ENCODE measurements around the gene PADI6. TPM values are rescaled to one million over a fixed set of nuclear protein-coding genes. Genes with fewer than 3 reads are reported as not detected.
A peak's percentile ranks its signal among the peaks of the same experiment; 100 is the strongest.

PADI6 gene
- total and polyA plus RNA-seq, 4 donors: not detected

DNA sequence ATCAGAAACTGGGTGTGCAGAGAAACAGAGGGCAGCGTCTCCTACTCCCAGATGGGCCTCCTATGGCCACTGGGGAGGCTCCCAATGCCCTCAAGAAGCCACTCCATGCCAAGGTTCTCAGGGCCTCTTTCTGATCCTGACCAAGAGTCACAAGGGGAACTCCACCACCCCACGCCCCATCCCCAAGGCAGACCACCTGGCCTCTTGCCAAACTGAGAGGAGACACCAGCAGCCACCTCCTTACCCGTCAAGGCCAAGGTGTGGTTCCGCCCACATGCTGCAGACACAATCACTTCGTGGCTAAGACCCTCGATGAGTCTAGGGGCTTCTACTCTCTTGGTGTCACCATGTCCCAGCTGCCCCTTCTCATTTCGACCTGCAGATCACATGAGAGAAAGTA lies 50.5 kb downstream of the PADI6 start:
- TF ChIP-seq, protein P1, sequence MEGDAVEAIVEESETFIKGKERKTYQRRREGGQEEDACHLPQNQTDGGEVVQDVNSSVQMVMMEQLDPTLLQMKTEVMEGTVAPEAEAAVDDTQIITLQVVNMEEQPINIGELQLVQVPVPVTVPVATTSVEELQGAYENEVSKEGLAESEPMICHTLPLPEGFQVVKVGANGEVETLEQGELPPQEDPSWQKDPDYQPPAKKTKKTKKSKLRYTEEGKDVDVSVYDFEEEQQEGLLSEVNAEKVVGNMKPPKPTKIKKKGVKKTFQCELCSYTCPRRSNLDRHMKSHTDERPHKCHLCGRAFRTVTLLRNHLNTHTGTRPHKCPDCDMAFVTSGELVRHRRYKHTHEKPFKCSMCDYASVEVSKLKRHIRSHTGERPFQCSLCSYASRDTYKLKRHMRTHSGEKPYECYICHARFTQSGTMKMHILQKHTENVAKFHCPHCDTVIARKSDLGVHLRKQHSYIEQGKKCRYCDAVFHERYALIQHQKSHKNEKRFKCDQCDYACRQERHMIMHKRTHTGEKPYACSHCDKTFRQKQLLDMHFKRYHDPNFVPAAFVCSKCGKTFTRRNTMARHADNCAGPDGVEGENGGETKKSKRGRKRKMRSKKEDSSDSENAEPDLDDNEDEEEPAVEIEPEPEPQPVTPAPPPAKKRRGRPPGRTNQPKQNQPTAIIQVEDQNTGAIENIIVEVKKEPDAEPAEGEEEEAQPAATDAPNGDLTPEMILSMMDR (IDR thresholded peaks at IDR 0.05; ENCODE audit: control extremely low read depth, extremely low read depth): no peak
- Histone ChIP-seq H3K27ac (ENCODE audit: low read depth in 1 of 2, low read length in 1 of 2) (no peak overlapping the region), H3K9ac (ENCODE audit: insufficient read depth in 1 of 2, low read length in 2 of 2) (no peak overlapping the region), H3K4me3 (no peak overlapping the region), H3K4me1 (ENCODE audit: control insufficient read depth in 5 of 5, insufficient read depth in 5 of 5, low read length in 5 of 5) (peaks cover 0 to 27% (median 10%) of the 10 kb centered on the region in 5 donors), H3K9me3 (ENCODE audit: control insufficient read depth in 4 of 4, insufficient read depth in 3 of 4, low read length in 3 of 4) (peaks cover 0 to 3% (median 0%) of the 10 kb centered on the region in 4 donors), H3K36me3 (ENCODE audit: control insufficient read depth in 4 of 4, insufficient read depth in 4 of 4, low read length in 4 of 4) (peaks cover 19 to 64% (median 28%) of the 10 kb centered on the region in 4 donors), H3K27me3 (ENCODE audit: control insufficient read depth in 3 of 3, insufficient read depth in 3 of 3, low read length in 2 of 3) (no peaks in the 10 kb centered on the region)
- DNase-seq (no peak), ATAC-seq (ENCODE audit: insufficient read depth, low FRiP score) (no peak)
- WGBS, 2 donors: 75% methylated on average over 7 of the region's 7 CpGs

DNA sequence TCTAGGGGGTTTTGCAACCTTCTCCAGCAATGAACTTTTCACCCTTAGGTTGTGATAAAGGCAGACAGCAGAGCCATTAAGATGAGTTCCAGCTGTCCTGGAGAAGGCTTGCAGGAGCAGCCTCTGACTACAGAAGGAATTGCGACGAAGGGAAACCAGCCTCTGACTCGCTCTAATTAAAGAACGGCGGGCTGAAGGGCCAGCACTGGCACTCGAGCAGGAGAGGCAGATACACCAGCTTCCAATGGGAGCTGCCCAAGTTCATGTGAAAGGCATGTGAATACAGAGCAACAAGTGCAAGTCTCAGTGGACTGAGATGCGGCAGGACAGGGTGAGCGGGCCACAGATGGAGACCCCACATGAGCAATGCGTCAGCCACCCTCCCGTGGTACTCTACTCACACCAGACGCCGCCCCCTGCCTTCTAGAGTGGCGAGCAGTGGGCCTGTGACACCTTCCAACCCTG lies 51.8 kb downstream of the PADI6 start:
- Histone ChIP-seq H3K4me1 (ENCODE audit: control insufficient read depth in 5 of 5, insufficient read depth in 5 of 5, low read length in 5 of 5) (peaks cover 0 to 27% (median 15%) of the 10 kb centered on the region in 5 donors), H3K36me3 (ENCODE audit: control insufficient read depth in 4 of 4, insufficient read depth in 4 of 4, low read length in 4 of 4) (peaks cover 23 to 66% (median 29%) of the 10 kb centered on the region in 4 donors), H3K4me3 (no peak overlapping the region), H3K27ac (ENCODE audit: low read depth in 1 of 2, low read length in 1 of 2) (peak overlapping the region in 1 of 2 donors; percentile 34), H3K9ac (ENCODE audit: insufficient read depth in 1 of 2, low read length in 2 of 2) (no peak overlapping the region), H3K27me3 (ENCODE audit: control insufficient read depth in 3 of 3, insufficient read depth in 3 of 3, low read length in 2 of 3) (no peaks in the 10 kb centered on the region), H3K9me3 (ENCODE audit: control insufficient read depth in 4 of 4, insufficient read depth in 3 of 4, low read length in 3 of 4) (peaks cover 0 to 3% (median 0%) of the 10 kb centered on the region in 4 donors)
- TF ChIP-seq, protein P1 (IDR thresholded peaks at IDR 0.05; ENCODE audit: control extremely low read depth, extremely low read depth): no peak
- 76 to 77% methylated on average over 13 of the region's 13 CpGs for WGBS, 2 donors
- ATAC-seq (ENCODE audit: insufficient read depth, low FRiP score): no peak
- peak; percentile 64 to 89 (median 82) for DNase-seq

DNA sequence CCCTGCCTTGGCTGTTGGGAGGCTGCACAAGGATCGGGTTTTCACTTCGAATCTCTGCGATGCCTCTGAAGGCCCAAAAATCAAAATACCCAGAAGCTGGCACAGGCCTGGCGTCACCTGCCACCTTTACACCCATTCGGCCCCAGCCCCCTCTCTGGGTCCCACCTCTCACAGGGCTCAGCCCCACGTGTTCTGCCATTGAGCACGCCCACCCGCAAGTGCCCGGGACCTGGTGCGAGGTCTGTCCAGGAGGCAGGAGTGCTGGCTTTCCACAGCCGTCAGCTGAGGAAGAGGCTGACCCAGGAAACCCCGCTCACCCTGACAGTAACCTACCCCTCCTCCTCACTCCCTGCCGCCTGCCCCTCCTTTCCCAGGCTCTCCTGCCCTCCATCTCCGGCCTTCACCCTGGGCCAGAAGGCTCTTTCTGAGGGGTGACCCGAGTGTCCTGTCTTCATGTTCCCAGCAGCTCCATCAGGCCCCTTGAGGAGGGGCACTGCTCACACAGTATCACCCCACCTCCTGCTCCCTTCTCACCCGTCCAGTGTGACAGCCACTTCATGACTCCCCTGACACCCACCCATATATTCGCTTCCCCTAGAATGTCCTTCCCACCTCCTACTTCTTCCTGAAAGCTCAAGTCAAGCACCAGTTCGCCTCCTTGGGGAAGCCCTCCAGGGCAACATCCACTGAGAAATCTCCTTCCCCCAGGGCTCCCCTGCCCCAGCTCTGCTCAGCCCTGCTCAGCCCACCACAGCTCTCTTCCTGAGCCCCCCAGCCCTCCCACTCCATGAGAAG lies 54.0 kb downstream of the PADI6 start:
- WGBS, 2 donors: 93% methylated on average over 17 to 18 of the region's 18 CpGs
- Histone ChIP-seq H3K9me3 (ENCODE audit: control insufficient read depth in 4 of 4, insufficient read depth in 3 of 4, low read length in 3 of 4) (peaks cover 0 to 3% (median 0%) of the 10 kb centered on the region in 4 donors), H3K36me3 (ENCODE audit: control insufficient read depth in 4 of 4, insufficient read depth in 4 of 4, low read length in 4 of 4) (peaks cover 19 to 63% (median 25%) of the 10 kb centered on the region in 4 donors), H3K9ac (ENCODE audit: insufficient read depth in 1 of 2, low read length in 2 of 2) (no peak overlapping the region), H3K27me3 (ENCODE audit: control insufficient read depth in 3 of 3, insufficient read depth in 3 of 3, low read length in 2 of 3) (no peaks in the 10 kb centered on the region), H3K27ac (ENCODE audit: low read depth in 1 of 2, low read length in 1 of 2) (no peak overlapping the region), H3K4me1 (ENCODE audit: control insufficient read depth in 5 of 5, insufficient read depth in 5 of 5, low read length in 5 of 5) (peaks cover 0 to 27% (median 15%) of the 10 kb centered on the region in 5 donors), H3K4me3 (no peak overlapping the region)
- TF ChIP-seq, protein P1 (IDR thresholded peaks at IDR 0.05; ENCODE audit: control extremely low read depth, extremely low read depth): no peak
- ATAC-seq (ENCODE audit: insufficient read depth, low FRiP score) (no peak), DNase-seq (no peak)

Data from lung (tissue), 12 donors.